GM12878 (cell line): Measurements from ENCODE around the gene WRAP73. TPM values are rescaled to one million over a fixed set of nuclear protein-coding genes. Genes with fewer than 3 reads are reported as not detected.

Experiments
- ATAC-seq: fragments of 200-7000 bp; cut with Tn5 transposase; 3 replicates; pipeline ENCODE4 v1.9.1; 2020; ENCODE audit warnings: mild to moderate bottlenecking, moderate library complexity
- BruUV-seq: library from RNA; stranded (reverse); fragments of 400-500 nt; replicated peaks from 2 replicates; lab custom pipeline; 2021; lab: Mats Ljungman, UMichigan
- CTCF ChIA-PET: fragments of 300-600 bp; sonication (Branson Sonifier 250); formaldehyde crosslinking; extraction: SDS; loops from one replicate; lab custom pipeline; 2021; ENCODE audit warnings: inconsistent platforms; lab: Yijun Ruan, JAX
- POLR2A ChIA-PET: fragments of 350-600 bp; formaldehyde crosslinking; extraction: SDS; loops from one replicate; lab custom pipeline; 2021; ENCODE audit warnings: inconsistent platforms; lab: Charles Lee
- RAD21 ChIA-PET: fragments of 300-600 bp; sonication (Branson Sonifier 250); formaldehyde crosslinking; loops from one replicate; lab custom pipeline; 2023; ENCODE audit warnings: antibody characterized with exemption; ENCODE audit not compliant: unreplicated experiment; lab: Charles Lee
- SMC1A ChIA-PET: fragments of 300-600 bp; sonication (Branson Sonifier 250); formaldehyde crosslinking; loops from one replicate; lab custom pipeline; 2023; ENCODE audit not compliant: unreplicated experiment, uncharacterized antibody; lab: Charles Lee
- DNase-seq: peaks from one replicate; pipeline ENCODE4 v3.0.0-alpha.2; 2011; ENCODE audit warnings: low read depth, low spot score
- FAIRE-seq: peaks from 3 replicates; lab custom pipeline; 2011; peaks lifted over from hg19 to GRCh38; lab: Jason Lieb, UNC
- H2AFZ ChIP-seq: 2 replicates; pipeline ENCODE4 v1.6.0; 2011; ENCODE audit warnings: low read depth, low read length, control low read depth; ENCODE audit not compliant: control insufficient read depth
- H3K27ac ChIP-seq: 2 replicates; pipeline ENCODE4 v1.5.1; 2011; ENCODE audit warnings: control low read depth; ENCODE audit not compliant: control insufficient read depth, insufficient read depth
- H3K27me3 ChIP-seq, 2 experiments: replicated peaks in 1 of 2; 2 replicates each; pipeline versions ENCODE4 v1.6.0 to v1.6.1; 2011; ENCODE audit warnings: low read length in 1 of 2; ENCODE audit not compliant: control insufficient read depth in 2 of 2, insufficient read depth in 2 of 2
- H3K36me3 ChIP-seq, 2 experiments: 2 replicates each; pipeline ENCODE4 v1.5.1; 2011; ENCODE audit warnings: low read length in 1 of 2; ENCODE audit not compliant: control insufficient read depth in 2 of 2, insufficient read depth in 2 of 2
- H3K4me1 ChIP-seq: 2 replicates; pipeline ENCODE4 v1.6.1; 2011; ENCODE audit warnings: mild to moderate bottlenecking, low read length, moderate library complexity, mixed read lengths; ENCODE audit not compliant: control insufficient read depth, insufficient read depth
- H3K4me2 ChIP-seq: 2 replicates; pipeline ENCODE4 v1.6.0; 2011; ENCODE audit warnings: control low read depth; ENCODE audit not compliant: control insufficient read depth, insufficient read depth
- H3K4me3 ChIP-seq: fragments of 200-600 bp; sonication (generic); 2 replicates; pipeline ENCODE4 v1.5.1; 2016
- H3K79me2 ChIP-seq: 2 replicates; pipeline ENCODE4 v1.6.0; 2011; ENCODE audit warnings: low read length; ENCODE audit not compliant: control insufficient read depth, insufficient read depth
- H3K9ac ChIP-seq: 2 replicates; pipeline ENCODE4 v1.8.0; 2011; ENCODE audit warnings: low read length, control low read depth, mixed read lengths; ENCODE audit not compliant: control insufficient read depth, insufficient read depth
- H3K9me3 ChIP-seq: replicated peaks from 3 replicates; pipeline ENCODE4 v1.5.1; 2011; ENCODE audit warnings: mild to moderate bottlenecking, low read length; ENCODE audit not compliant: control insufficient read depth, insufficient read depth
- H4K20me1 ChIP-seq: 2 replicates; pipeline ENCODE4 v1.6.0; 2011; ENCODE audit not compliant: control insufficient read depth, insufficient read depth
- FOS ChIP-seq: IDR thresholded peaks from 3 replicates; pipeline ENCODE4 v1.6.1; 2011; ENCODE audit warnings: borderline replicate concordance; ENCODE audit not compliant: insufficient read length; ENCODE audit errors: extremely low read depth
- MEF2A ChIP-seq: IDR thresholded peaks from 2 replicates; pipeline ENCODE4 v1.6.1; 2011; ENCODE audit warnings: low read depth, mild to moderate bottlenecking, low read length, moderate library complexity; ENCODE audit not compliant: insufficient read depth
- SMAD5 ChIP-seq: IDR thresholded peaks from 2 replicates; pipeline ENCODE4 v1.6.1; 2016; ENCODE audit warnings: antibody characterized with exemption, low read depth
- ZNF384 ChIP-seq: IDR thresholded peaks from 2 replicates; pipeline ENCODE4 v1.6.1; 2012; ENCODE audit warnings: low read depth, mild to moderate bottlenecking, low read length, improper control_type of control experiment, borderline replicate concordance
- whole genome bisulfite sequencing: methylation state at CpG from one replicate; pipeline ENCODE4 v1.1.6; 2016; ENCODE audit warnings: low lambda C conversion rate; ENCODE audit not compliant: insufficient replicate concordance, insufficient coverage; ENCODE audit errors: missing lambda C conversion rate; 5-methylcytosine and 5-hydroxymethylcytosine counted together
- in situ Hi-C: fragments of 300-500 bp; cut with MboI; formaldehyde crosslinking; loops from 9 replicates; pipeline ENCODE4 v1.14.3; 2018; ENCODE audit warnings: mixed read lengths
- intact Hi-C: fragments of 100-400 bp; cut with micrococcal nuclease; formaldehyde crosslinking; loops from one replicate; pipeline ENCODE4 v1.14.2; 2022; ENCODE audit not compliant: unreplicated experiment
- polyA plus RNA-seq, 11 experiments: library from polyadenylated mRNA; depleted of rRNA in 4 of 11; unstranded in 6 of 11; stranded (reverse) in 5 of 11; fragments of >200 nt; fragmentation: Nextera tagmentation in 4 of 11; fragmentation: Illumina TruSeq in 1 of 11; extraction: Ambion mirVana in 4 of 11; extraction: Trizol in 1 of 11; gene quantifications; 1 replicate in 1 of 11; 2 replicates in 10 of 11; pipeline versions ENCODE4 v1.2.1 to v1.2.3, GENCODE V29; 2011 to 2016; ENCODE audit warnings: inconsistent platforms in 2 of 11, missing spikeins in 2 of 11, low read depth in 1 of 11
- total RNA-seq, 4 experiments: library from RNA; depleted of rRNA in 3 of 4; stranded (reverse); fragments of >200 nt in 3 of 4; fragmentation: Illumina TruSeq in 1 of 4; extraction: Trizol in 1 of 4; gene quantifications; 2 replicates each; pipeline versions ENCODE4 v1.2.1 to v1.2.3, GENCODE V29; 2013 to 2021
- TF ChIP-seq, protein P1 (sequence below), 3 experiments: IDR thresholded peaks in 2 of 3; conservative IDR thresholded peaks in 1 of 3; 2 replicates each; pipeline ENCODE4 v1.5.1; 2011; ENCODE audit warnings: low read depth in 3 of 3, low read length in 3 of 3, mild to moderate bottlenecking in 3 of 3, control low read depth in 2 of 3, moderate library complexity in 2 of 3, inconsistent platforms in 1 of 3, mixed read lengths in 1 of 3; ENCODE audit not compliant: control insufficient read depth in 2 of 3, insufficient read depth in 1 of 3; ENCODE audit errors: extremely low read depth in 1 of 3
- TF ChIP-seq, protein P2 (sequence below): IDR thresholded peaks from 2 replicates; pipeline ENCODE4 v1.6.1; 2012; ENCODE audit warnings: low read depth, low read length, improper control_type of control experiment
- TF ChIP-seq, protein P3 (sequence below): fragments of 450-650 bp; IDR thresholded peaks from 2 replicates; pipeline ENCODE4 v1.6.1; 2016; ENCODE audit warnings: mild to moderate bottlenecking

The WRAP73 gene
- total and polyA plus RNA-seq, 10 of the 15 experiments (the other 5 are each of a cell fraction or from before 2014, with no cell fraction given) = 3.2 to 65.8 (median 48.0) TPM

DNA sequence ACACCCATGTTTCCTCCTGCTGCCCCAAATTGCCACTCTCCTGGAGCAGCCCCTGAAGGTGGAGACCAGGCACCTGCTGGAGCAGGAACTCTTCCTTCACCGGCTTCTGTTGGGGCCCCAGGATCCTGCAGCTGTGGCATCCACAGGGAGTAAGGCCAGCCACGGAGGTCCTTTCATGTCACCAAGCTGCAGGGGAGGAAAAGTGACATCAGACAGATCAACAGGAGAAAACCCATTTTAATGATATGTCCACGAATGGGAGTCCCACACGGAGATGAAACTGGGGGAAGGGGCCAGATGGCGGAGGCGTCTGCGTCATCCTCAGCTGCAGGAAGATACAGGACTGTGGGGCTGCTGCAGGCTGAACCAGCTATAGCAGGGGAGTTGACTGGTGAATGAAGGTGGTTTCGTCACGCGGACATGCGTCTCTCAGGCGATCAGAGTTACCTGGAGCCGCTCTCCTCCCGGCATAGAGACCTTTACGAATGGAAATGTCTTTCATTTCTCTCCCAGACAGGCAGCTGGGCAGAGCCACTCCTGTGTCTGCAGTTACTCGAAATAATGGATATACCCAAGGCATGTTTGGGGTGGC is 12.3 kb upstream of the WRAP73 start:
- H4K20me1 ChIP-seq = no peaks in the 10 kb centered on the region
- WGBS = 96% methylated on average over 16 of the region's 16 CpGs
- no peak overlapping the region; the same call in 1 of the 2 replicates for H3K4me2 ChIP-seq
- no TSS peak for BruUV-seq
- H3K4me3 ChIP-seq = no peak overlapping the region
- TF ChIP-seq, protein P1, sequence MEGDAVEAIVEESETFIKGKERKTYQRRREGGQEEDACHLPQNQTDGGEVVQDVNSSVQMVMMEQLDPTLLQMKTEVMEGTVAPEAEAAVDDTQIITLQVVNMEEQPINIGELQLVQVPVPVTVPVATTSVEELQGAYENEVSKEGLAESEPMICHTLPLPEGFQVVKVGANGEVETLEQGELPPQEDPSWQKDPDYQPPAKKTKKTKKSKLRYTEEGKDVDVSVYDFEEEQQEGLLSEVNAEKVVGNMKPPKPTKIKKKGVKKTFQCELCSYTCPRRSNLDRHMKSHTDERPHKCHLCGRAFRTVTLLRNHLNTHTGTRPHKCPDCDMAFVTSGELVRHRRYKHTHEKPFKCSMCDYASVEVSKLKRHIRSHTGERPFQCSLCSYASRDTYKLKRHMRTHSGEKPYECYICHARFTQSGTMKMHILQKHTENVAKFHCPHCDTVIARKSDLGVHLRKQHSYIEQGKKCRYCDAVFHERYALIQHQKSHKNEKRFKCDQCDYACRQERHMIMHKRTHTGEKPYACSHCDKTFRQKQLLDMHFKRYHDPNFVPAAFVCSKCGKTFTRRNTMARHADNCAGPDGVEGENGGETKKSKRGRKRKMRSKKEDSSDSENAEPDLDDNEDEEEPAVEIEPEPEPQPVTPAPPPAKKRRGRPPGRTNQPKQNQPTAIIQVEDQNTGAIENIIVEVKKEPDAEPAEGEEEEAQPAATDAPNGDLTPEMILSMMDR (IDR thresholded peaks at IDR 0.05 in 2 of 3, conservative IDR thresholded peaks at IDR 0.05 in 1 of 3; ENCODE audit: control insufficient read depth in 2 of 3, extremely low read depth in 1 of 3, insufficient read depth in 1 of 3, low read depth in 3 of 3, low read length in 3 of 3) = no peak
- TF ChIP-seq SMAD5 (no peak), MEF2A (no peak), FOS (no peak), ZNF384 (no peak)
- TF ChIP-seq, protein P2, sequence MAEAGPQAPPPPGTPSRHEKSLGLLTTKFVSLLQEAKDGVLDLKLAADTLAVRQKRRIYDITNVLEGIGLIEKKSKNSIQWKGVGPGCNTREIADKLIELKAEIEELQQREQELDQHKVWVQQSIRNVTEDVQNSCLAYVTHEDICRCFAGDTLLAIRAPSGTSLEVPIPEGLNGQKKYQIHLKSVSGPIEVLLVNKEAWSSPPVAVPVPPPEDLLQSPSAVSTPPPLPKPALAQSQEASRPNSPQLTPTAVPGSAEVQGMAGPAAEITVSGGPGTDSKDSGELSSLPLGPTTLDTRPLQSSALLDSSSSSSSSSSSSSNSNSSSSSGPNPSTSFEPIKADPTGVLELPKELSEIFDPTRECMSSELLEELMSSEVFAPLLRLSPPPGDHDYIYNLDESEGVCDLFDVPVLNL = no peak
- TF ChIP-seq, protein P3, sequence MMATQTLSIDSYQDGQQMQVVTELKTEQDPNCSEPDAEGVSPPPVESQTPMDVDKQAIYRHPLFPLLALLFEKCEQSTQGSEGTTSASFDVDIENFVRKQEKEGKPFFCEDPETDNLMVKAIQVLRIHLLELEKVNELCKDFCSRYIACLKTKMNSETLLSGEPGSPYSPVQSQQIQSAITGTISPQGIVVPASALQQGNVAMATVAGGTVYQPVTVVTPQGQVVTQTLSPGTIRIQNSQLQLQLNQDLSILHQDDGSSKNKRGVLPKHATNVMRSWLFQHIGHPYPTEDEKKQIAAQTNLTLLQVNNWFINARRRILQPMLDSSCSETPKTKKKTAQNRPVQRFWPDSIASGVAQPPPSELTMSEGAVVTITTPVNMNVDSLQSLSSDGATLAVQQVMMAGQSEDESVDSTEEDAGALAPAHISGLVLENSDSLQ = no peak
- TF ChIP-seq, all 136 proteins: peak for 0
- POLR2A ChIA-PET = interaction anchor here (0.7 kb wide), 1 partner anchor 11 kb away, joined by 3 read pairs; no protein-coding TSS in a partner anchor
- Histone ChIP-seq H3K4me1 (peaks cover 66% of the 10 kb centered on the region), H3K27me3 (no peaks in the 10 kb centered on the region), H3K79me2 (peaks cover 86% of the 10 kb centered on the region), H3K36me3 (peaks cover 0 to 2% of the 10 kb centered on the region in 2 experiments; a peak in 2 of 4 replicates), H3K27ac (no peak overlapping the region), H3K9me3 (no peaks in the 10 kb centered on the region), H2AFZ (no peak overlapping the region), H3K9ac (no peak overlapping the region)
- CTCF ChIA-PET = interaction anchor here (6.7 kb wide), 1 partner anchor 9 kb away, joined by 91 read pairs; the partner anchor contains the start of gene TP73
- RAD21 ChIA-PET = interaction anchor here (1.1 to 1.7 kb wide), 2 partner anchors 11 to 15 kb away, joined by 3 to 5 read pairs; no protein-coding TSS in a partner anchor
- SMC1A ChIA-PET = interaction anchor here (1.0 kb wide), 1 partner anchor 15 kb away, joined by 3 read pairs; no protein-coding TSS in a partner anchor
- intact Hi-C loops = no loop called here
- in situ Hi-C loops = no loop called here
- no peak for ATAC-seq
- FAIRE-seq = no peak
- no peak for DNase-seq
